ENCODE measurements around the gene CANX. TPM values are rescaled to one million over a fixed set of nuclear protein-coding genes. Genes with fewer than 3 reads are reported as not detected.

Gene CANX
- total and polyA plus RNA-seq, 3 donors from 2014 or later = 296 to 462 (median 351) TPM

GRCh38 chr5:179767496-179768100 is 68.8 kb downstream of the CANX start:
- no peak for TF ChIP-seq POLR2A (IDR thresholded peaks at IDR 0.05)
- no peak for TF ChIP-seq CTCF (IDR thresholded peaks at IDR 0.05)
- WGBS, 2 donors = 91 to 92% methylated on average over 9 of the region's 9 CpGs
- H3K4me1 ChIP-seq = peaks cover 9% of the 10 kb centered on the region
- intact Hi-C loops (cut with DNase I; ENCODE audit: low total_unique reads) = no loop called here
- H3K27ac ChIP-seq = no peak overlapping the region
- no peaks in the 10 kb centered on the region for H3K27me3 ChIP-seq
- no peak for DNase-seq
- H3K9me3 ChIP-seq = no peaks in the 10 kb centered on the region
- no peak overlapping the region for H3K4me3 ChIP-seq
- no peaks in the 10 kb centered on the region for H3K36me3 ChIP-seq (ENCODE audit: low read depth, missing control alignments)

GRCh38 chr5:179768326-179769085 is 69.7 kb downstream of the CANX start:
- no peaks in the 10 kb centered on the region for H3K36me3 ChIP-seq (ENCODE audit: low read depth, missing control alignments)
- H3K27me3 ChIP-seq = no peaks in the 10 kb centered on the region
- H3K27ac ChIP-seq = no peak overlapping the region
- H3K4me3 ChIP-seq = no peak overlapping the region
- TF ChIP-seq POLR2A (IDR thresholded peaks at IDR 0.05) = no peak
- TF ChIP-seq CTCF (IDR thresholded peaks at IDR 0.05) = no peak
- peaks cover 2% of the 10 kb centered on the region for H3K4me1 ChIP-seq
- intact Hi-C loops (cut with DNase I; ENCODE audit: low total_unique reads) = no loop called here
- no peaks in the 10 kb centered on the region for H3K9me3 ChIP-seq
- 87 to 91% methylated on average over 18 of the region's 18 CpGs for WGBS, 2 donors
- no peak for DNase-seq

DNA sequence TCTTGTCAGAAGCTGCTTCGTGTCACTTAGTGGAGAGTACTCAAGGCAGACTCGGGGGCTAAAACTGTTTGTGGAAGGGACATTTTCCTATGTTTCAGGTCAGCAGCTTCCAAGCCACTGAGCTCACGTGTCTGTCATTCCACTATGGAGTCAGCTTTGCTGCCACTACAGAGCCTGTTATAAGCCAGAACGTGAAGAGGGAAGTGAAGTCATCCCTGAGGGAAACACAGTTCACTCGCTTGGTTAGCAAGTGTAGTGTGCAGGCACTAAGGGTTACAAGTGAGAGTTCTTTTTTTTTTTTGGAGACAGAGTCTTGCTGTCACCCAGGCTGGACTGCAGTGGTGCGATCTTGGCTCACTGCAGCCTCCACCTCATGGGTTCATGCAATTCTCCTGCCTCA is 70.5 kb downstream of the CANX start:
- H3K27me3 ChIP-seq = no peaks in the 10 kb centered on the region

DNA sequence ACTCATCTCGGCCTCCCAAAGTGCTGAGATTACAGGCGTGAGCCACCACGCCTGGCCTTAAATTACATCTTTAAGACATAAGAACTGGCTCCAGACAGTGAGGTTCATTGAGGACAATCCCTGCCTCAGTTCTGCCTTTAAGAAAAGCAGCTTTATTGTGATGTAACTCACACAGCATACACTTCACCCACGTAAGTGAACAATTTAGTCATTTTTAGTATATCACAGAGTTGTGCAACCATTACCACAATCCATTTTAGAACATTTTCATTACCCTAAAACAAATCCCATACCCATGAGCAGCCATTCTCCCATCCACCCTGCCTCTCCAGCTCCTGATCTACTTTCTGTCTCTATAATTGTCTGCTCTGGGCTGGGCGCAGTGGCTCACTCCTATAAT is 71.0 kb downstream of the CANX start:
- H3K9me3 ChIP-seq = no peaks in the 10 kb centered on the region
- intact Hi-C loops (cut with DNase I; ENCODE audit: low total_unique reads) = no loop called here

More for the DNA sequence above, 70.5 kb downstream of the CANX start:
- Histone ChIP-seq H3K36me3 (ENCODE audit: low read depth, missing control alignments) (no peaks in the 10 kb centered on the region), H3K27ac (no peak overlapping the region), H3K9me3 (no peaks in the 10 kb centered on the region), H3K4me1 (no peaks in the 10 kb centered on the region), H3K4me3 (no peak overlapping the region)
- no peak for DNase-seq
- 80 to 88% methylated on average over 6 of the region's 6 CpGs for WGBS, 2 donors
- intact Hi-C loops (cut with DNase I; ENCODE audit: low total_unique reads) = no loop called here
- TF ChIP-seq POLR2A (IDR thresholded peaks at IDR 0.05) (no peak), CTCF (IDR thresholded peaks at IDR 0.05) (no peak)

More for the DNA sequence above, 71.0 kb downstream of the CANX start:
- H3K27me3 ChIP-seq = no peaks in the 10 kb centered on the region
- no peak overlapping the region for H3K27ac ChIP-seq
- no peak for DNase-seq
- TF ChIP-seq CTCF (IDR thresholded peaks at IDR 0.05) (no peak), POLR2A (IDR thresholded peaks at IDR 0.05) (no peak)
- H3K4me3 ChIP-seq = no peak overlapping the region
- 88 to 93% methylated on average over 4 to 5 of the region's 5 CpGs for WGBS, 2 donors
- H3K36me3 ChIP-seq (ENCODE audit: low read depth, missing control alignments) = no peaks in the 10 kb centered on the region
- H3K4me1 ChIP-seq = no peaks in the 10 kb centered on the region

All from testis (tissue), 3 donors.